Loucy (cell line): ENCODE data around the gene PRDM10.

Experiments used
- CTCF ChIP-seq: fragments of 200-600 bp; sonication (generic); conservative IDR thresholded peaks from 2 replicates; pipeline ENCODE4 v1.5.1; 2014; ENCODE audit warnings: mild to moderate bottlenecking, antibody characterized with exemption, low read length
- EZH2phosphoT487 ChIP-seq: fragments of 200-600 bp; IDR thresholded peaks from 2 replicates; pipeline ENCODE4 v1.6.1; 2018; ENCODE audit warnings: antibody characterized with exemption, mild to moderate bottlenecking, moderate library complexity, borderline replicate concordance

GRCh38 chr11:130032931-130033330, 30.3 kb upstream of the PRDM10 start:
- TF ChIP-seq CTCF, result no peak
- TF ChIP-seq EZH2phosphoT487, result no peak
